GM12892 (cell line): Measurements from ENCODE around the gene MAP2K5.

Experiments used
- POLR2A ChIP-seq: IDR thresholded peaks from 2 replicates; pipeline ENCODE4 v1.6.1; 2011; ENCODE audit warnings: low read depth, low read length, control low read depth
- POLR2AphosphoS5 ChIP-seq: IDR thresholded peaks from 2 replicates; pipeline ENCODE4 v1.6.1; 2011; ENCODE audit warnings: low read depth, low read length, control low read depth
- TAF1 ChIP-seq: IDR thresholded peaks from 2 replicates; pipeline ENCODE4 v1.6.1; 2011; ENCODE audit warnings: low read depth, mild to moderate bottlenecking, control low read depth, low read length, borderline replicate concordance

GRCh38 chr15:67806536-67806935, 264.0 kb downstream of the MAP2K5 start:
- no peak for TF ChIP-seq POLR2A
- no peak for TF ChIP-seq TAF1
- no peak for TF ChIP-seq POLR2AphosphoS5
